Aorta (tissue), 5 donors: ENCODE measurements around the gene GABRP. TPM values are rescaled to one million over a fixed set of nuclear protein-coding genes. Genes with fewer than 3 reads are reported as not detected.
A peak's percentile ranks its signal among the peaks of the same experiment; 100 is the strongest.
"Not testable (repeated sequence)": the region's sequence is repeated elsewhere in the genome, so short reads cannot be mapped to it uniquely, and the experiment has no call there.

Source experiments
- ATAC-seq: fragments of 200-7000 bp; cut with Tn5 transposase; one replicate; pipeline ENCODE4 v1.9.1; 2022; ENCODE audit warnings: moderate library complexity; ENCODE audit not compliant: low FRiP score
- DNase-seq, 2 donors: peaks; one replicate each; pipeline ENCODE4 v3.0.0-alpha.2; 2020
- H3K27ac ChIP-seq, 2 donors: one replicate each; pipeline ENCODE4 v1.5.1; 2013; ENCODE audit warnings: low read length in 2 of 2, mild to moderate bottlenecking in 2 of 2, moderate library complexity in 2 of 2, control low read depth in 1 of 2, inconsistent platforms in 1 of 2, low read depth in 1 of 2
- H3K27me3 ChIP-seq, 2 donors: one replicate each; pipeline ENCODE4 v1.6.1; 2013; ENCODE audit warnings: control low read depth in 1 of 2, low read length in 1 of 2, mild to moderate bottlenecking in 1 of 2, moderate library complexity in 1 of 2; ENCODE audit not compliant: insufficient read depth in 2 of 2, control insufficient read depth in 1 of 2
- H3K36me3 ChIP-seq, 2 donors: one replicate each; pipeline ENCODE4 v1.6.1; 2013; ENCODE audit warnings: control low read depth in 1 of 2, low read length in 1 of 2, mild to moderate bottlenecking in 1 of 2; ENCODE audit not compliant: insufficient read depth in 2 of 2, control insufficient read depth in 1 of 2
- H3K4me1 ChIP-seq, 2 donors: one replicate each; pipeline ENCODE4 v1.6.1; 2013; ENCODE audit warnings: low read length in 2 of 2, control low read depth in 1 of 2, mild to moderate bottlenecking in 1 of 2, moderate library complexity in 1 of 2; ENCODE audit not compliant: insufficient read depth in 2 of 2, control insufficient read depth in 1 of 2
- H3K4me3 ChIP-seq, 2 donors: one replicate each; pipeline ENCODE4 v1.5.1; 2013; ENCODE audit warnings: low read length in 2 of 2, control low read depth in 1 of 2, mild to moderate bottlenecking in 1 of 2
- H3K9me3 ChIP-seq: one replicate; pipeline ENCODE4 v1.6.1; 2013; ENCODE audit warnings: mild to moderate bottlenecking, low read length; ENCODE audit not compliant: control insufficient read depth
- WGBS, 2 donors: extraction: QIAGEN DNeasy Blood & Tissue Kit; methylation state at CpG; one replicate each; pipeline ENCODE4 v1.1.7; 2013; 5-methylcytosine and 5-hydroxymethylcytosine counted together
- intact Hi-C, 2 donors: fragments of 100-400 bp; cut with DNase I; formaldehyde crosslinking; loops; one replicate each; pipeline versions ENCODE4 v1.14.2 to v1.15.0; 2022
- polyA plus RNA-seq, 2 donors: library from polyadenylated mRNA; stranded (reverse); fragments of 200-250 nt; gene quantifications; one replicate each; pipeline ENCODE4 v1.2.3, GENCODE V29; 2013
- total RNA-seq, 2 donors: library from RNA; stranded (reverse); fragmentation: NEBNext Ultra II Directional; extraction: Animal tissue kit (Norgen Biotek cat#: 25700); gene quantifications; one replicate each; pipeline ENCODE4 v1.2.1, GENCODE V29; 2021
- donor health status: healthy with polysubstance abuse.
- donor health status: Bipolar disorder and iron deficiency.
- donor health status: DM: no; HTN: no; CAD: no.
- donor health status: DM: no; HTN: no; CAD: no.
- donor health status: DM: yes; HTN: yes; CAD: no.

GABRP gene
- total and polyA plus RNA-seq, 4 donors = 0.72 to 0.75 TPM; not detected in 2

DNA sequence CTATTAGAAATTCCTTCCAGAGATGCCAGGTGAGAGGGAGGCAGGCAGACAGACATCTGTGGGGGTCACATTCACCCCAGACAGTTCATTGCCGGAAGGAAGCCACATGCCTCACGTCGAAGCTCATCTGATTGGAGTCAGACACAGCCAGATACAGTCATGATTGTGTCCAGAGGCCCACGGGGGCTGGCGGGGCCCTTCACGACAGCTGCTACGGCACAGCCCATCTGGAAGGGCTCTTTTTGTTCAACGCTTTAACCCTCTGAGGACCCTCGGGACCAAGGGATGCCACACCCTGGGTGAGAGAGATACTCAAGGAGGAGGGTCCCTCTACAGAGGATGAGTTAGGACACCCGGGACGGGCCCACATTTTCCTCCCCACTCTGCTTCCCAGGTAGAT, 31.9 kb upstream of the GABRP start:
- H3K27ac ChIP-seq = no peak overlapping the region
- no peaks in the 10 kb centered on the region for H3K9me3 ChIP-seq
- H3K4me1 ChIP-seq = peaks cover 0 to 3% of the 10 kb centered on the region in 2 donors
- no peak overlapping the region for H3K4me3 ChIP-seq
- H3K36me3 ChIP-seq = no peaks in the 10 kb centered on the region
- no peak for ATAC-seq
- DNase-seq = no peak
- intact Hi-C loops = no loop called here
- no peaks in the 10 kb centered on the region for H3K27me3 ChIP-seq
- WGBS, 2 donors = 80 to 93% methylated on average over 11 of the region's 11 CpGs

DNA sequence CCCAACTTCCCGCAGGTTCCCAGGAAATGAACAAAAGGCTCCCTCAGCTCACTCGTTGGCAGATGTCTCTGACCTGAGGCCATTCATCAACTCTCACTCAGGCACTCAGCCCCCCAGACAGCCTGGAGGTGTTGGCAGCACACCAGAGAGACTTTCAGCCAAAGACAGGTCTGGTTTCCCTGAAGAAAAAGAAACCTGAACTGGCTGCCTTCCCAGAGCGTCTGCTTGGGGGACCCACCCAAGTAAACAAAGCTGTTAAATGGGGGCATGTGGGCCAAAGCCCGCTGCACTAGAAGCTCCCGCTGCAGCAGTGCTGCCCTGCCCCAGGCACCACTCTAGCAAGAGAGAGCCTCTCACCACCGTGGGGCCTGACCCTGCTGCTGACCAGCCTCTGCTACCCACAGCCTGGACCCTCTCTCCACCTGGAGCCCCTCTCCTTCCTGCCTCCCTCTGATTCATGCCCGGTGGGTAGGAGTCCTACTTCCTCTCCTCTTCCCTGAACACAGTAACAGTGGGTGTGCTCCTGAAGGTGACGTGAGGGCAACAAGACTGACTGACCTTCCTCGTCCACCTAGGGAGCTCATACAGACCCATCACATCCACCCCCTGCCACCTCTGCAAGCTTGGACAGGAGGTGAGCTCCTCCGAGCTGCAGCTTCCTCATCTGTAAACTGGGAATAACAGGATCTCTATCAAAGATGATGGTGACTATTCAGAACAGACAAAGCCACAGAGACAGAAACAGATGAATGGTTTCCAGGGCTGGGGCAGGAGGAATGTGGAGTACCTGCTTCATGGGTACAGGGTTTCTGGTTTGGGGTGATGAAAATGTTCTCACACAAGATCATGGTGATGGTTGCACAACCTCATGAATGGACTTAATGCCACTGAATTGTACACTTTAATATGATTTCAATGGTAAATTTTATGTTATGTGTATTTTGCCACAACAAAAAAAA, 31.0 kb upstream of the GABRP start:
- intact Hi-C loops = no loop called here
- no peak for DNase-seq
- Histone ChIP-seq H3K36me3 (no peaks in the 10 kb centered on the region), H3K4me3 (no peak overlapping the region), H3K9me3 (no peaks in the 10 kb centered on the region), H3K27me3 (no peaks in the 10 kb centered on the region), H3K4me1 (peaks cover 0 to 6% of the 10 kb centered on the region in 2 donors), H3K27ac (no peak overlapping the region)
- 64 to 67% methylated on average over 10 of the region's 10 CpGs for WGBS, 2 donors
- no peak for ATAC-seq

DNA sequence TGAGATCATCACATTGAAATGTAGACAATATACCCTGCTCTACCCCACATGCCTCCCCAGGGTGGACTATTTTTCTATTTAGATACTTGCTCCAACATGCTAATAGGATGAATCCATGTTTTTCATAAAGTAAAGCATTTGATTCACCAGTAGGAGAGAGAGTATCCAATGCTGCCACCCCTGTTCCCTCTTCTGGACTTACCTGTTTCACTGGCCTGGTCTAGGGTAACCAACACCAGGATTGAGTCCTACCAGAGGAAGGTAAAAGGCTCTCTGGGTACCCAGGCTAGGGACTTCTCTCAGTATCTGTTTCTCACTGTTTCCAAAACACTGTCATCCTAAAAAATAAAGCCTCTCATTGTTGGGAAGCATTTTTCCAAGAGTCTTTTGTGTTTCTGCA, 30.2 kb upstream of the GABRP start:
- no peak for DNase-seq
- Histone ChIP-seq H3K4me1 (peaks cover 0 to 6% of the 10 kb centered on the region in 2 donors), H3K27ac (no peak overlapping the region), H3K9me3 (no peaks in the 10 kb centered on the region), H3K4me3 (no peak overlapping the region), H3K36me3 (no peaks in the 10 kb centered on the region), H3K27me3 (no peaks in the 10 kb centered on the region)
- ATAC-seq = no peak
- intact Hi-C loops = no loop called here

DNA sequence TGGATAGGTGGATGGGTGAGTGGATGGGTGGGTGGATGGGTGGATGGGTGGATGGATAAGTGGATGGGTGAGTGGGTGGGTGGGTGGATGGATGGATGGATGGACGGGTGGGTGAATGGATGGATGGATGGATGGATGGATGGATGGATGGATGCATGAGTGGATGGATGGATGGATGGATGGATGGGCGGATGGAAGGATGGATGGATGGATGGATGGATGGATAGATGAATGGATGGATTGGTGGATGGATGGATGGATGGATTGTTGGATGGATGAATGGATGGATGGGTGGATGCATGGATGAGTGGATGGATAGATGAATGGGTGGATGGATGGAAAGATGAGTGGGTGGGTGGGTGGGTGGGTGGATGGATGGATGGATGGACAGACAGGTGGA, 29.0 kb upstream of the GABRP start:
- H3K4me1 ChIP-seq, H3K27me3 ChIP-seq, H3K27ac ChIP-seq, H3K36me3 ChIP-seq, DNase-seq, H3K4me3 ChIP-seq, H3K9me3 ChIP-seq, ATAC-seq, intact Hi-C loops: not testable (repeated sequence)
- WGBS, 2 donors = 93 to 100% methylated on average over 2 of the region's 2 CpGs

DNA sequence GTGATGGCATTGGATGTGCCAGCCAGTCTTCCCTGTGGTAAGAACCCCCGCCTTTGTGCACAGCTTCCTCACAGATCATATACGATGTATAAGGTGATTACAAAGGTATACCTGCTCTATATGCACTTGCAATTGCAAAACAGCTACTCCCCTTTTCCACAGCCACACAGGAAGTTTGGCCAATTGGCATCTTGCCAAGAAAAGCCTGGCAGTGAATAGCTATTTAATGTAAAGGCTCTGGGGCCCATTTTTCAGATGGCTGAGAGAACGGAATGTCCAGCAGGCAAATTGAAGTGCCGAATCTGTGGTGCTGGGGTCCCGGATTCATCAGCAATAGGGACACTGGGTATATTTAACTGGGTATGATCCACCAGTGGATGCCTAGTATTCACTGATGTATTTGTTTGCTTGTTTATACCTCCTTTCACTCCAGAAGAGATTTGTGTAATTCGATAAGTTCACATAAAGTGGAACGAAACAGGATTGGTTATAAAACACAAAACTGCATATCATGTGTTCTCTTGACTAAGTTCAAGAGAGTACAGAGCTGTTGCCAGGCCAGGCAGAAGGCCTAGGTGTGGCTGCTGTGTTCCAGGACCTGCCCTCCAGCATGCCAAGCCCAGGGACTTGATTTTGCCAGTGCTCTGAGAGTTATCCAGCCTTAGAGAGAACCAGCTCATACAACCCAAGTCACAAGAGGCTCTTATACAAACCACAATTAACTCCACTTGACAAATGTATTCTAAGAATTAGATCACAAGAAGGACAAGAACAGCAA, 27.7 kb upstream of the GABRP start:
- Histone ChIP-seq H3K27me3 (no peaks in the 10 kb centered on the region), H3K4me1 (peaks cover 0 to 6% of the 10 kb centered on the region in 2 donors), H3K9me3 (no peaks in the 10 kb centered on the region), H3K4me3 (no peak overlapping the region), H3K27ac (no peak overlapping the region), H3K36me3 (no peaks in the 10 kb centered on the region)
- no peak for ATAC-seq
- intact Hi-C loops = no loop called here
- no peak for DNase-seq
- WGBS, 2 donors = 93 to 94% methylated on average over 7 of the region's 7 CpGs

DNA sequence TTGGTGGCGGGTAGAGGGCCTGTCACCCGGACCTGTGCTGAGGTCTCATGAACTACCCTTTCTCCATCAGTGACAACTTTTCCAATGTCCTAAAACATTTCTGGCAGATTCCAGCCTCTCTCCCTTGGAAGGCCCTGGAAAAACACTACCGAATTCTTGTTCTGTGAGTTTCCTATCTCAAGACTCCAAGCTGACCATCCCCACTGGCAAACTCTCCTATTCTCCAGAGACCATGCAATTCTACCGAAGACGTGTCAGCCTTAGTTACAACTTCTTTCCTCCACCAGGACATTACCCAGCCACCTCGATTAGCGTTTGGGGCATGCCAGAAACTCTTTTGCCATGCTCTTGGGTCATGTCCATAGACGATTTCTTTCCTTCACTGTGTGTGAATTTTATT, 26.8 kb upstream of the GABRP start:
- DNase-seq = no peak
- no peak overlapping the region for H3K4me3 ChIP-seq
- intact Hi-C loops = no loop called here
- 53 to 57% methylated on average over 8 of the region's 8 CpGs for WGBS, 2 donors
- peaks cover 0 to 6% of the 10 kb centered on the region in 2 donors for H3K4me1 ChIP-seq
- no peak for ATAC-seq
- H3K9me3 ChIP-seq = no peaks in the 10 kb centered on the region
- H3K27me3 ChIP-seq = no peaks in the 10 kb centered on the region
- no peaks in the 10 kb centered on the region for H3K36me3 ChIP-seq
- peak overlapping the region in 1 of 2 donors; percentile 34 for H3K27ac ChIP-seq

DNA sequence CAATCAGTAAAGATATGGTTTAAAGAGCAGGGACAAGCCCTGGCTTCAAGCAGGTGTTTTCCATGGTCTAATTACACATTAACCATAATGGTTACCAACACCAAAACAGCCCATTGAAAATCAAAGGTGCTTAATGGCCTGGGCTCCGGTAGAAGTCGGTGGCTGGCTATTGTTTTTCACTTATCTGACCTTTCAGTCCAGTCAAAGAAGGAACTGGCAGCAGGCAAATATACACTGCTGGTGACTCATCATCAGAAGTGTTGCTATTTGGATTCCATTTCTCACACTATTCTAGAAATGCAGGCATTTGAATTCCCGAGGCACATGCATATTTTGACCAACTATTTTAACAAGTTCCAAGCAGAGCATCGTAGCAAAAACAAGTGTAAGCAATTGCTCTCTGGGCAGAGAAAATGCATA, 26.3 kb upstream of the GABRP start:
- intact Hi-C loops = no loop called here
- 2 to 3% methylated on average over 4 of the region's 4 CpGs for WGBS, 2 donors
- peak; percentile 21 for ATAC-seq
- H3K36me3 ChIP-seq = no peaks in the 10 kb centered on the region
- no peak overlapping the region for H3K27ac ChIP-seq
- H3K27me3 ChIP-seq = no peaks in the 10 kb centered on the region
- no peaks in the 10 kb centered on the region for H3K9me3 ChIP-seq
- H3K4me3 ChIP-seq = no peak overlapping the region
- DNase-seq = no peak
- H3K4me1 ChIP-seq = peaks cover 0 to 6% of the 10 kb centered on the region in 2 donors

DNA sequence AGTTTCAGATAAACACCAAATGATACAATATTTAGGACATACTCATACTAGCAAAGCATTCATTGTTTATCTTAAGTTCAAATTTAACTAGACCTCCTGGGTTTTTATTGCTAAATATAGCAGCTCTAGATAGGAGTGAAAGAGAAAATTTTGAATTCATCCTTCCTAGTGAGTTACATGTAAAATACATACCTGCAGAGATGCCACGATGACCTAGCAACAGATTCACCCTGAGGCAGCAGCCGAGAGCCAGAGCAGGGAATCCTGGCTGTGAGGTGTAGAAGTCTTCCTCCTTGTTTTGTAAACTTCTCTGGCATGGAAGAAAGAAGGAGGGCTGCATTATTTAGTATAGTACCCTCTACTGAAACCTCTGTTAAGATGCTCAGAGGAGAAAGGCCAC, 25.9 kb upstream of the GABRP start:
- intact Hi-C loops = no loop called here
- H3K27ac ChIP-seq = peak overlapping the region in 1 of 2 donors; percentile 30
- WGBS, 2 donors = 87 to 88% methylated on average over 2 of the region's 2 CpGs
- peaks cover 0 to 6% of the 10 kb centered on the region in 2 donors for H3K4me1 ChIP-seq
- H3K9me3 ChIP-seq = no peaks in the 10 kb centered on the region
- no peak for ATAC-seq
- H3K27me3 ChIP-seq = no peaks in the 10 kb centered on the region
- H3K4me3 ChIP-seq = no peak overlapping the region
- DNase-seq = no peak
- H3K36me3 ChIP-seq = no peaks in the 10 kb centered on the region
